ENCODE data around the gene PROSER3.

The PROSER3 gene

DNA sequence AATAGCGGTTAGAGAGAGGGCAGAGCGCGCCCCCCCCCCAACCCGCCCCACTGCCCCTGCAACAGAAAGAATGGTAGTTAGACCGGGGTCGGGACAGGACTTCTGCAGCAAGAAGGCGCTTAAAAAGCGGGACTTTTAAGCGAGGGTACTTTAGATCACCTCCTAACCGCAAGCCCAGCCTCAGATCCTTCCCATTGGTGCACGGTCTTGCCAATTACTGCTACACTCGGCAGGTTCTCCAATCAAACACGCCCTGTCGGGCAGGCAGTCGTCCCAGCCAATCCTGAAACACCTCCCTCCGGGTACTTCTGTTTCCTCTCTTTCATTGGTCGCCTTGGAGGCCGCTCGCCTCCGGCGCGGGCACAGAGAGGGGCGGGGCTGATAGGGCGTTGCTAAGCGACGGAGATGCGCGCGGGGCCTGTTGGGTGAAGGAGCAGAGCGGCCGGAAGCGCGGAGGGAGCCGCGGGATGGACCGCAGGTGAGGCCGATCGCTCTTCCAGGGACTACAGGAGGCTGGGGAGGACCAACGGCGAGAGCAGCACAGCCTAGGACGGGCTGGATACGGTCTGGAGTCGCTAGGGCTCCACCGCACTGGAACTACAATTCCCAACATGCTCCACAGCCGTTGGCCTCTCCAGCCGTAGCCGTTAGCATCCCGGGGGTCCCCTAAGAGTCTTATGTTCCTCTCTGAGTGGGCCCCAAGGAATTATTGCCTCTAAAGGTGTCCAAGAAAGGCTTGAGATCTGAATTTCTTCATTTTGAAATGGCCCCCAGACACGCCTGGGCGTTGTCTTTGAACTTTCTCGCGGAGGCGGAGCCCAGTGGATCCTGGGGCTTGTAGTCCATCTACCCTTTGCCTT lies at the start of gene PROSER3:
Gene PROSER3 (plus strand): TSS at position 428 of the 860 bp plus-strand sequence. CDS start 40 bp downstream, at position 468.
- peak; percentile 88 to 98 (median 92) for DNase-seq (ENCODE audit: low read depth in 2 of 3, low spot score in 2 of 3)

DNA sequence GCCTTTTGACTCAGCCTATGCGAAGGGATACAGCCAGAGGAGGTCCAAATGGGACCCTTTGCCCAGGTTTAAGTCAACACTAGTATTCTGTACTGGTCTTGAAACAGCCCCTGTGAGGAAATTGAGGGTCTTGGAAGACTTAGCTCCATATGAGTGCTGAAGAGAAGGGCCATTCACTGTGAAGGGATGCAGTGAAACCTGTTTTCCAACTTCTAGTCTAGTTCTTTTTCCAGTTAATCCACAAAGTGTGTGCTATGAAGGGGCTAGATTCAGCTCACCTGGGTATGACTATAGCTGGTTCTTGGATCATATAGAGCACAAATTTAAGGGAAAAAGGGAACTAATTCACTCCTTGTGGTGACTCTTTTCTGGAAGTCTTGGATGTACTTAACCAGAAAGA lies 49.6 kb upstream of the PROSER3 start:
- no peak for DNase-seq (ENCODE audit: low read depth in 2 of 3, low spot score in 2 of 3)

DNA sequence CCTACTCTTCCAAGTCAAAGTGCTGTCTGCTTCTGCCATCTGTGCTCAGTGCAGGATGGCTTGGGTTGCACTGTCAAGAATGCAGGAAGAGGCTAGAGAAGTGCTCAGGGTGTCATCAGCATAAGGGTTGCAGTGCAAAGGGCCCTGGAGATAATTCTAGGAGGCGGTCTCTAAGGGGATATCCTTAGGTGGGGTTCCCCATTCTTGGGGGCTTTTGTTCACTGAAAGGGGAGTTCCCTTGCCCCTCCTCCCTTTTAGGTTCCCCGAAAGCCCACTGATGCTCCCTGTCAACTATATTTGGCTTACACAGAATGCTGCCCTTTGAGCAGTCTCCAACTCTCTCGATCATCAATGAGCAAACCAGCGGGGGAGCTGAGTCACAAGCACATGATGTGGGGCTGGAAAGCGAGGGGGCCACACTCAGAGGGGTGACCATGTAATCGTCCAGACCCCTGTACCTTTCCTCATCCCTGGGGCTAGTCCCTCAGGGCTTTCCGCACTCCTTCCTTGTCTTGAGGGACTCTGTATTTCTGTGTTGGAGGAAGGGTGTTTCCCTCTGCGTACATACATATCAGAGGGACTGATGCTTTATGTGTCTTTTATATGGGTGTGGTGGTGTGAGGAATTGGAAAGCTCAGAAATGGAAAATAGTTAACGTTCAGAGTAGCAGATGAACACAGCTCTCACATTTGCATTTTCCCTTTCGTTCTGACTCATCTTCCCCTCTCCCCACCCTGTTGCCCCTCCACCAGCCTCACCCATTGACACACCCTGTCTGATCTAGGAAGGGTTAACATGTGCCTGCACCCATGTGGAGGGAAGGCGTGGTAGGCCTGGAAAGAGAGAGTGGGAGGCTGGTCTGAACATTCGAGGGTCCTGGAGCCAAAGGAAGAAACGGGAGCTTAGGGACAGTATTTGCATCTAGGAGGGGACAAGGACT lies 46.9 kb upstream of the PROSER3 start:
- peak in 2 of 3 experiments; percentile 56 to 65 for DNase-seq (ENCODE audit: low read depth in 2 of 3, low spot score in 2 of 3)

DNA sequence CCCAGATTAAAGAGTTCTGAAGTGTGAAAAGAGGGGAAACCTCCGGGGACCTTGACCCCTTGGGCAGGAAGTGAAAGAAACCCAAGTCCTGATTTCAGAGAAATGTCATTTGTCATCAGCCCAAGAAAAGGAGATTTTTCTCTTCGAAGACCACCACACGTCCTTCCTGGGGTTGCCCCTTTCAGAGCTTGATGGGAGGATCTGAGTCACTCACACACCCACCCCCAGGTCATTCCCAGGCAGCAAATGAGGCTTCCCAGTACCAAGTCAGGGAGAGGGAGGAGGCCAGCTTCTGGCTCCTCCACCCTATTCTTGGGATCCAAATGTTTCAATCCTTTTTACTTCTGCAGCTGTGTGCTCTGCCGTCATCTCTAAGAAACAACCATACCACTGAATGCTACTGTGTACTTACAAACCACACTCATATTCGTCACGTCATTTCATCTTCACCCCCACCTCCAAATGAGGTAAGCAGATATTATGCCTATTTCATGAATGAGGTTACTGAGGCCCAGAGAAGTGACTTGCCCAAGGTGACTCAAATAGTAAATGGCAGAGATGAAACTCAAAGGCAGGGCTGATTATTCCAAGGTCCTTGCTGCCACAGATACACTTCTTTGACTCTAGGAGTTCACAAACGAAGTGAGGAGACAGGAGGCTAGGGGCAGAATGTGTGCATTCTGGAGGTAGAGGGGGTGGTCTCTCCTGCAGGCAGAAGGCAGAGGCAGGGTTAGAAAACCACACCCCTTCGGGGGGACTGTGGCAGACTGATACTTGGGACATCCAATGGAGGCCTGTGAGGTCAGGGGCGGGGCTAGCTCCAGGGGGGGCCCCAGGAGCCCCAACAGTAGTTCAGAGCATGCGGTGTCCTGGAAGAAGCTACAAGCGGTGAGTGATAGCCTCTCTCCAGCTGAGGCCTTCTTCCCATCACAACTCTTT lies 45.1 kb upstream of the PROSER3 start:
- DNase-seq (ENCODE audit: low read depth in 2 of 3, low spot score in 2 of 3), result peak; percentile 60 to 76 (median 60)

DNA sequence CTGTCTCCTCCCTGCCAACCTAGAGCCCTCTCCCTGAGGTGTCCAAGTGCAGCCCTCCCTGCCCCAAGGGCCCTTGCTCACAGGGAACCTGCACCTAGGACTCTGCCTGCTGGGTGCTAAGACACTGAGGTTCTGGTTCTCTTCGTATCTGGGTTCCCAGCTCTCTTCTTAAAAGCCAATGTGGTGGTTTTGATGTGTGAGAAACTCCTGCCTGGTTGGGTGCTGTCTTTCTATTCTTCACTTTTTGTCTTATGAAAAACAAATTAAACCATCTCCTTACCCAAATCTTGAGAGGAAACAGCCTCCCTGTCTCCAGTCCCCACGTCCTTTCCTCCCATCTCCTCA lies 44.5 kb upstream of the PROSER3 start:
- no peak for DNase-seq (ENCODE audit: low read depth in 2 of 3, low spot score in 2 of 3)

DNA sequence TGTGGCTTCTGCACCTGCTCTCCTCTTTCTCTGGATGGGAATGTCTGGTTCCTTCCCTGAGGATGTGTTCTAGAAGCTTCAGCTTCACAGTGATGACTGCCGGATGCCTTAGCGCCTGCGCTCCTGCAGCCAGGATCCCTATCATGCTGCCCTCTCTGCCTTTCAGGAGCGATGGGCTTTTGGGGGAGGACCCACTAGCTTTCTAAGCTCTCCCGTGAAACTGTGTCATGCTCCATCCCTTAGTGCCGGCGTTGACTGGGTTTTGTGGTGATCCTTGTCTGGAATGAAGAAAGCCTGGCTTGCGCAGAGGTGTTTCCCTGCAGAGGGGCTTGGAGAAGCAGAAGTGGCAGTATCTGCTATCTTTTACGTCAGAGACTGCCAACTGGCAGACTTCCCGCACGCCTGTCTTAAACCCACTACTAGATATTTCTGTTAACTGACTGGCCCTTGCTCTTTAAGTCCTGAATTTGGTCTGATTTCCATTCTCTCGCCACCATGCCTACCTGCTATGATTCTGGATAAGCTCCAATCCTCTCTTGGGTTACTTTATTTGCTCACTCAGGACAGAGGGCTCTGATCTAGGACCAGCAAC lies 44.0 kb upstream of the PROSER3 start:
- DNase-seq (ENCODE audit: low read depth in 2 of 3, low spot score in 2 of 3), result no peak

DNA sequence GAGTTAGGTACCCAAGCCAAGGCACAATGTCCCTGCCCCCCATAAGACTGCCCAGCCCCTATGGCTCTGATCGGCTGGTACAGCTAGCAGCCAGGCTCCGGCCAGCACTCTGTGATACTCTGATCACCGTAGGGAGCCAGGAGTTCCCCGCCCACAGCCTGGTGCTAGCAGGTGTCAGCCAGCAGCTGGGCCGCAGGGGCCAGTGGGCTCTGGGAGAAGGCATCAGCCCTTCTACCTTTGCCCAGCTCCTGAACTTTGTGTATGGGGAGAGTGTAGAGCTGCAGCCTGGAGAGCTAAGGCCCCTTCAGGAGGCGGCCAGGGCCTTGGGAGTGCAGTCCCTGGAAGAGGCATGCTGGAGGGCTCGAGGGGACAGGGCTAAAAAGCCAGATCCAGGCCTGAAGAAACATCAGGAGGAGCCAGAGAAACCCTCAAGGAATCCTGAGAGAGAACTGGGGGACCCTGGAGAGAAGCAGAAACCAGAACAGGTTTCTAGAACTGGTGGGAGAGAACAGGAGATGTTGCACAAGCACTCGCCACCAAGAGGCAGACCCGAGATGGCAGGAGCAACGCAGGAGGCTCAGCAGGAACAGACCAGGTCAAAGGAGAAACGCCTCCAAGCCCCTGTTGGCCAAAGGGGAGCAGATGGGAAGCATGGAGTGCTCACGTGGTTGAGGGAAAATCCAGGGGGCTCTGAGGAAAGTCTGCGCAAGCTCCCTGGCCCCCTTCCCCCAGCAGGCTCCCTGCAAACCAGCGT lies 43.2 kb upstream of the PROSER3 start:
- DNase-seq (ENCODE audit: low read depth in 2 of 3, low spot score in 2 of 3), result no peak

DNA sequence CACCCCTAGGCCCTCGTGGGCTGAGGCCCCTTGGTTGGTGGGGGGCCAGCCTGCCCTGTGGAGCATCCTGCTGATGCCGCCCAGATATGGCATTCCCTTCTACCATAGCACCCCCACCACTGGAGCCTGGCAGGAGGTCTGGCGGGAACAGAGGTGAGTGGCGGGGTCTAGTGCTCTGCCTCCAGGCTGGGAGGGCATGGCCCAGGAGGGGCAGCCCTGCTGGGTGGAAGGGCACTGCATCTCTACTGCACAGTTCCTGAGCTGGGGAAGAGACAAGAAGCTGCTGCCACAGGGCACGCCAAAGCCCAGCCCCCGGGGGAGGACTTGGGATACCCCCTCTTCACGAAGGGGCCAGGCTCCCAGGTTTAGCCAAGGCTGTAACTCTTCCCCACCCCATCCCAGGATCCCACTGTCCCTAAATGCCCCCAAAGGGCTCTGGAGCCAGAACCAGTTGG lies 42.6 kb upstream of the PROSER3 start:
- no peak for DNase-seq (ENCODE audit: low read depth in 2 of 3, low spot score in 2 of 3)

DNA sequence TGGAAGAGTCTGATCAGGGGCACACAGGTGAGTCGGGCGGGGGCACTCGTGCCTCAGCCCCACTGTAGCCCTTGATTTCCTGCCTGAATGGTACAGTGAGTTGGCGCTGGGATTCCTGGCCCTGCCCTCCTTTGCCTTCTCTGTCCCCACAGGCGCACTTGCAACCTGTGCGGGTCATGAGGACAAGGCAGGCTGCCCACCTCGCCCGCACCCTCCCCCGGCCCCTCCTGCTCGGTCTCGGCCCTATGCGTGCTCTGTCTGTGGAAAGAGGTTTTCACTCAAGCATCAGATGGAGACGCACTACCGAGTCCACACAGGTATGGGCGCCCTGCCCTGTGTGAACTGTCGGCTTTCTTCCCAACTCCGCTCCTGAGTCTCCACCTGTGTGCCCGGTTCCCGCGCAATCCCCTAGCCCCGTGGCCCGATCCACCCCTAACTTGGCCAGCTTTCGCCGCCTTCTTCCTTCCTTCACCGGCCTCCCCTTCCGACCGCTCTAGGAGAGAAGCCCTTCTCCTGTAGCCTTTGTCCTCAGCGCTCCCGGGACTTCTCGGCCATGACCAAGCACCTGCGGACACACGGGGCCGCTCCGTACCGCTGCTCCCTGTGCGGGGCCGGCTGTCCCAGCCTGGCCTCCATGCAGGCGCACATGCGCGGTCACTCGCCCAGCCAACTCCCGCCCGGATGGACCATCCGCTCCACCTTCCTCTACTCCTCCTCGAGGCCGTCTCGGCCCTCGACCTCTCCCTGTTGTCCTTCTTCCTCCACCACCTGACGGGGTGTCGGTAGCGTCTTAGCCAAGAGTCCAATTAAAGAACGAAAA lies 41.8 kb upstream of the PROSER3 start:
- no peak for DNase-seq (ENCODE audit: low read depth in 2 of 3, low spot score in 2 of 3)

DNA sequence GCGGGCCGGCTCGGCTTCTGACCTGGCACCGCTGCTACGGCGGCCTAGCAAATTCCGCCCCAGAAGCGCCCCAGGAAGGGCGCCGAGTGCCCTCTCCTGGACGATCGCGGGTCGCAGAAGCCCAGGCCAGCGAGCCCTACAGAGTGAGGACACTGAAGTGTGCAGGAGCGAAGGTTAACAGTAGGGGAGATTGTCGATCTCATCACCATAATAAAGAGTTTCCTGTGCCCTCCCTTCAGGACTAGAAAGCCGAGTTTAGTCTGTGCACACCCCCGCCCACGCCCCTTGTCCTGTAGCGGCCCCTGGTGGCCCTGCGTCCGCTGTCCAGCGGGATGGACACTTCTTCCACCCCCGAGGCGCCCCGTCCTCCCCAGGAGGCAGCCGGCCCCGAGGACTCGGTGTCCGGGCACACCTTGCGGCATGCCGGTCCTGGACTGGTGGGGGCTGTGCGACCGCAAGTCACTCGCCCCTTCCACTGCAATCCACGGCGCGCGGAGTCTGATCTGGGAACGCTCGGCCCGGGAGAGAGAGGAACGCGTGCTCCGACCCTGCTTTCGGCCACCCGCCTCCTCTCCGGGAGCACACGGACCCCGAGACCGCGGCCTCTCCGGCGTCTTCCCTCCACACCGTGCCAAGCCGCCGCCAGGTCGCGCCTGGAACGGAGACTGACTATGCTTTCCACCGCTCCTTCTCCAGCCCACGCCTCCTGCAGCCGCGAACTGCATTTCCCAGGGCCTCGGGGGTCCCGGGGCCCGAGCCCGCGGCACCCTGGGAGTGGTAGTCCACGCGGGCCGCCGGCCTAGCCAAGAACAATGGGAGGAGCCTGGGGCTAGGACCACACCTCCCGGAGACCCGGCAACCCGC lies 40.9 kb upstream of the PROSER3 start:
- peak; percentile 65 to 89 (median 82) for DNase-seq (ENCODE audit: low read depth in 2 of 3, low spot score in 2 of 3)

DNA sequence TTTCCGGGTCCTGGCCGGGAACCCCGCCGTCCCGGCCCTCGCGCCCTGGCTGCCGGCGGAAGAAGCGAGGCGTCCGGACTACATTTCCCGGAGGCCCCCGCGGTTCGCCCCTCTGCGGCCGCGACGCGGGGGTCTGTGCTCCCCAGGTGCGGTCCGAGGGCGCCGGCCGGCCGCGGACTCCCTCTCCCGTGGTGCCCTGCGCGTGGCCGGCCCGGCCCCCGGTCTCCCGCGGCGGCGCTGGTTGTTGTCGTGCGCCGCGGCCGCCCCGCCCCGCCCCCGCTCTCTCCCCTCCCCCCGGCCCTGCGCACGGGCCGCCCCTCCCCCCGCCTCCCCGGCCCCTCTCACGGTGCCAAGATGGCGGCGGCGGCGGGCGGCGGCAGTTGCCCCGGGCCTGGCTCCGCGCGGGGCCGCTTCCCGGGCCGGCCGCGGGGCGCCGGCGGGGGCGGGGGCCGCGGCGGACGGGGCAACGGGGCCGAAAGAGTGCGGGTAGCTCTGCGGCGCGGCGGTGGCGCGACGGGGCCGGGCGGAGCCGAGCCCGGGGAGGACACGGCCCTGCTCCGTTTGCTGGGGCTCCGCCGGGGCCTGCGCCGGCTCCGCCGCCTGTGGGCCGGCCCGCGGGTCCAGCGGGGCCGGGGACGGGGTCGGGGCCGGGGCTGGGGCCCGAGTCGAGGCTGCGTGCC lies 40.2 kb upstream of the PROSER3 start, which contains the start of gene KMT2B:
Gene KMT2B (plus strand): TSS at position 339 of the 680 bp plus-strand sequence. CDS start 16 bp downstream, at position 355.
- DNase-seq (ENCODE audit: low read depth in 2 of 3, low spot score in 2 of 3), result peak in 2 of 3 experiments; percentile 60 to 97

DNA sequence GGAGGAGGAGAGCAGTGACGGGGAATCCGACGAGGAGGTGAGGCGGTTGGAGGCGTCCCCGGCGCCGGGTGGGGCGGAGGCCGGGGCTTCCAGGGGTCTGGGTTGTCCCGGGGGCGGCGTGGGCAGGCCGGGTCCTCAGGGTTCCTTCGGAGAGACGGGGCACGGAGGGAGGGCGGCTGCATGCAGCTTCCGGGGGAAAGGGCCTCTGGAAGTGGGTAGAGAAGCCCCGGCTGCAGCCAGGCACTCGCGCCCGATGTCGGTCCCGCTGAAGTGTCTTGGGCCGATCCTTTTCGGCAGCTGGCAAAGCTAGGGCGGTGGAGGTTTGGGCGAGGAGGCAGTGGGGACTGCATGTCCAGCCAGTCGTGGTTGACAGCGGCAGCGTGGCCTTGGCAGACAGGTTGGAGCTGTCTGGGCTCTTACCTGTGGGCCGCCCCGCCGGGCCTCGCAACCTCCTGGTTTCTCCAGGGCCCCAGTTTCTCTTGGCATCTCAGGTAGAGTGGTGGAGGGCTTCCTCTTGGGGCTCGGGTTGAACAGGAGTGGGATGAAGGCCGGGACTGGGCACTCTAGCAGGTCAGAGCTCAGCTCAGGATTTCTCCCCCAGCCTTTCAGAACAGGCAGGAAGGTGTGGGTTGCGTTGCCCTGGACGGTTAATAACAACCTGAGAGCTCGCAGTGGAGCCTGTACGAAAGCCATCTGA lies 39.5 kb upstream of the PROSER3 start:
- DNase-seq (ENCODE audit: low read depth in 2 of 3, low spot score in 2 of 3), result peak in 1 of 3 experiments; percentile 47

DNA sequence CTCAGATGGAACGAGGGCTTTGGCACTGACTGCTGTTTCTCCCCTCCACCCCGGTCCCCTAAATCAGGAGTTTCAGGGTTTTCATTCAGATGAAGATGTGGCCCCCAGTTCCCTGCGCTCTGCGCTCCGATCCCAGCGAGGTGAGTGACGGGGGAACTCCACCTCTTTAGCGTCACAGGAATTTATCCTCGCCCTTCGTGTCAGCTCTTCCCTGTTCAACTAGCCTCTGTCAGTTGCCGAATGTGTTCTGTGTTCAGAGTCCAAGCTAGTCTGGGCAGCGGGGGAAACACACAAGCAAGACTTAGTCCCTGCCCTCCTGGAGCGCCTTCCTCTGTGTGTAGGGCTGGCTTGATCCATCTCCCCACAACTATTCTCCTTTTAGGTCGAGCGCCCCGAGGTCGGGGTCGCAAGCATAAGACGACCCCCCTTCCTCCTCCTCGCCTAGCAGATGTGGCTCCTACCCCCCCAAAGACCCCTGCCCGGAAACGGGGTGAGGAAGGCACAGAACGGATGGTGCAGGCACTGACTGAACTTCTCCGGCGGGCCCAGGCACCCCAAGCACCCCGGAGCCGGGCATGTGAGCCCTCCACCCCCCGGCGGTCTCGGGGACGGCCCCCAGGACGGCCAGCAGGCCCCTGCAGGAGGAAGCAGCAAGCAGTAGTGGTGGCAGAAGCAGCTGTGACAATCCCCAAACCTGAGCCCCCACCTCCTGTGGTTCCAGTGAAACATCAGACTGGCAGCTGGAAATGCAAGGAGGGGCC lies 38.4 kb upstream of the PROSER3 start:
- DNase-seq (ENCODE audit: low read depth in 2 of 3, low spot score in 2 of 3), result no peak

DNA sequence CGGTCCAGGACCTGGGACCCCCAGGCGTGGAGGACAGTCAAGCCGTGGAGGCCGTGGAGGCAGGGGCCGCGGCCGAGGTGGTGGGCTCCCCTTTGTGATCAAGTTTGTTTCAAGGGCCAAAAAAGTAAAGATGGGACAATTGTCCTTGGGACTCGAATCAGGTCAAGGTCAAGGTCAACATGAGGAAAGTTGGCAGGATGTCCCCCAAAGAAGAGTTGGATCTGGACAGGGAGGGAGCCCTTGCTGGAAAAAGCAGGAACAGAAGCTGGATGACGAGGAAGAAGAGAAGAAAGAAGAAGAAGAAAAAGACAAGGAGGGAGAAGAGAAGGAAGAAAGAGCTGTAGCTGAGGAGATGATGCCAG lies 37.8 kb upstream of the PROSER3 start:
- no peak for DNase-seq (ENCODE audit: low read depth in 2 of 3, low spot score in 2 of 3)

DNA sequence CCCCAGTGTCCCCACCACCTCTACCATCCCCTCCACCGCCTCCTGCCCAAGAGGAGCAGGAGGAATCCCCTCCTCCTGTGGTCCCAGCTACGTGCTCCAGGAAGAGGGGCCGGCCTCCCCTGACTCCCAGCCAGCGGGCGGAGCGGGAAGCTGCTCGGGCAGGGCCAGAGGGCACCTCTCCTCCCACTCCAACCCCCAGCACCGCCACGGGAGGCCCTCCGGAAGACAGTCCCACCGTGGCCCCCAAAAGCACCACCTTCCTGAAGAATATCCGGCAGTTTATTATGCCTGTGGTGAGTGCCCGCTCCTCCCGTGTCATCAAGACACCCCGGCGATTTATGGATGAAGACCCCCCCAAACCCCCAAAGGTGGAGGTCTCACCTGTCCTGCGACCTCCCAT lies 37.3 kb upstream of the PROSER3 start:
- no peak for DNase-seq (ENCODE audit: low read depth in 2 of 3, low spot score in 2 of 3)

DNA sequence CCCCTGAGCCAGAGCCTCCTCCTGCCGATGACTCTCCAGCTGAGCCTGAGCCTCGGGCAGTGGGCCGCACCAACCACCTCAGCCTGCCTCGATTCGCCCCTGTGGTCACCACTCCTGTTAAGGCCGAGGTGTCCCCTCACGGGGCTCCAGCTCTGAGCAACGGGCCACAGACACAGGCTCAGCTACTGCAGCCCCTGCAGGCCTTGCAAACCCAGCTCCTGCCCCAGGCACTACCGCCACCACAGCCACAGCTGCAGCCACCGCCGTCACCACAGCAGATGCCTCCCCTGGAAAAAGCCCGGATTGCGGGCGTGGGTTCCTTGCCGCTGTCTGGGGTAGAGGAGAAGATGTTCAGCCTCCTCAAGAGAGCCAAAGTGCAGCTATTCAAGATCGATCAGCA lies 36.6 kb upstream of the PROSER3 start:
- no peak for DNase-seq (ENCODE audit: low read depth in 2 of 3, low spot score in 2 of 3)

Measured in activated CD8-positive, alpha-beta memory T cell treated with anti-CD3 and anti-CD28 coated beads for 48 hours (primary cell).